ENCODE measurements around the gene DLGAP1.

Gene DLGAP1

GRCh38 chr18:3891245-3891644 is 563.9 kb downstream of the DLGAP1 start:
- TF ChIP-seq, protein P1, sequence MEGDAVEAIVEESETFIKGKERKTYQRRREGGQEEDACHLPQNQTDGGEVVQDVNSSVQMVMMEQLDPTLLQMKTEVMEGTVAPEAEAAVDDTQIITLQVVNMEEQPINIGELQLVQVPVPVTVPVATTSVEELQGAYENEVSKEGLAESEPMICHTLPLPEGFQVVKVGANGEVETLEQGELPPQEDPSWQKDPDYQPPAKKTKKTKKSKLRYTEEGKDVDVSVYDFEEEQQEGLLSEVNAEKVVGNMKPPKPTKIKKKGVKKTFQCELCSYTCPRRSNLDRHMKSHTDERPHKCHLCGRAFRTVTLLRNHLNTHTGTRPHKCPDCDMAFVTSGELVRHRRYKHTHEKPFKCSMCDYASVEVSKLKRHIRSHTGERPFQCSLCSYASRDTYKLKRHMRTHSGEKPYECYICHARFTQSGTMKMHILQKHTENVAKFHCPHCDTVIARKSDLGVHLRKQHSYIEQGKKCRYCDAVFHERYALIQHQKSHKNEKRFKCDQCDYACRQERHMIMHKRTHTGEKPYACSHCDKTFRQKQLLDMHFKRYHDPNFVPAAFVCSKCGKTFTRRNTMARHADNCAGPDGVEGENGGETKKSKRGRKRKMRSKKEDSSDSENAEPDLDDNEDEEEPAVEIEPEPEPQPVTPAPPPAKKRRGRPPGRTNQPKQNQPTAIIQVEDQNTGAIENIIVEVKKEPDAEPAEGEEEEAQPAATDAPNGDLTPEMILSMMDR (IDR thresholded peaks at IDR 0.05; ENCODE audit: extremely low read depth, missing control alignments) = no peak

GRCh38 chr18:3889803-3890202 is 565.3 kb downstream of the DLGAP1 start:
- TF ChIP-seq, protein P1 (IDR thresholded peaks at IDR 0.05; ENCODE audit: extremely low read depth, missing control alignments) = no peak
- no peak for DNase-seq (ENCODE audit: low spot score)

More at GRCh38 chr18:3891245-3891644, 563.9 kb downstream of the DLGAP1 start:
- no peak for DNase-seq (ENCODE audit: low spot score)

DNA sequence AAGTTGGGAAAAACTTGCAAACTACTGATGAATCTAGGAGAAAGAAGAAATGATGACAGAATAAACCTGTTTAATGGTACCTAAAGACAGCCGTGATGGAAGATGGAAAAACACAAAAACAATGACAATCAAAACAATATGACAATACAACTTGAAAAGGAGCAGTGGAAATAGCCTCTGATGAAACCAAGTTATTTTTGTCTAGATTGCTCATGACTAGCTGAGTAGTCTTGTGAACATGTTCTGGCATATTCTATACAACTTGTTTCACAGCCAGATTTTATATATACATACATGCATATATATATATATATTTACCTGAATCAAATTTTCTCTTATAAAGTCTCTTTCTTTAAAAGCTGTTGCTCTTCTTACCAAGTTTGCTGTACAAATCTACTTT is 566.0 kb downstream of the DLGAP1 start:
- TF ChIP-seq, protein P1 (IDR thresholded peaks at IDR 0.05; ENCODE audit: extremely low read depth, missing control alignments) = no peak
- DNase-seq (ENCODE audit: low spot score) = no peak

DNA sequence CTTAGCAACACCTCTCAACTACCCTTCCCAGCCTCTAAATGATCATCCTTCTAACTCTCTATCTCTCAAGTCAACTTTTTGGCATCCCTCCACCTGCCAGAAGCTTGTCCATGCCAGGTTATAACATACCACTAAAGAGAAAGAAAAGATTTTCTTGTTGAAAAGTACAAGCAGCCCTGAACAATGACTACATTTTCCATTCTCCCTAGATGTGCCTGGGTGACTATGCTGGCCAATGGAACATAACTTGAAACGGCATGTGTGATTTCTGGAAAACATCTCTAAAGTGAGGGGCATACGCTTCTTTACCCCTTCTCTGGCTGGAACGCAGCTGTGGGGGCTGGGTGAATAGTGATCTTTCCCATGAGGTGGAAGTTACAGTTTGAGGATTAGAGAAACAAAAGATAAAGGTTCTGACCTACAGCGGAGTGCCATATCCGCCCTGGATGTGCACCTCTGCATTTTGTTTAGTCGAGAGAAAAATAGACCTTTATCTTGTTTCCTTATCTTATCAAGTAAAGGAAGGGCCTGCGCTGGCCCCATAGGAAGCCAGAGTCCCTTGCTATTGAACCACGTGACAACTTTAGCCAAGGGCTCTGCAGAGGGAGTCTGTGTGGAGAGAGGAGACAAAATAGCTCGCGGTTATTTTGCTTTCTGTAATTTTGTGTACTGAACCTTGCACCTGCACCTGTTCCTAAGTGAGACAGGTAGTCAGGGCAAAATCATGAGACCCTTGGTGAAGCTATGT is 568.4 kb downstream of the DLGAP1 start:
- TF ChIP-seq, protein P1 (IDR thresholded peaks at IDR 0.05; ENCODE audit: extremely low read depth, missing control alignments) = no peak
- DNase-seq (ENCODE audit: low spot score) = no peak

DNA sequence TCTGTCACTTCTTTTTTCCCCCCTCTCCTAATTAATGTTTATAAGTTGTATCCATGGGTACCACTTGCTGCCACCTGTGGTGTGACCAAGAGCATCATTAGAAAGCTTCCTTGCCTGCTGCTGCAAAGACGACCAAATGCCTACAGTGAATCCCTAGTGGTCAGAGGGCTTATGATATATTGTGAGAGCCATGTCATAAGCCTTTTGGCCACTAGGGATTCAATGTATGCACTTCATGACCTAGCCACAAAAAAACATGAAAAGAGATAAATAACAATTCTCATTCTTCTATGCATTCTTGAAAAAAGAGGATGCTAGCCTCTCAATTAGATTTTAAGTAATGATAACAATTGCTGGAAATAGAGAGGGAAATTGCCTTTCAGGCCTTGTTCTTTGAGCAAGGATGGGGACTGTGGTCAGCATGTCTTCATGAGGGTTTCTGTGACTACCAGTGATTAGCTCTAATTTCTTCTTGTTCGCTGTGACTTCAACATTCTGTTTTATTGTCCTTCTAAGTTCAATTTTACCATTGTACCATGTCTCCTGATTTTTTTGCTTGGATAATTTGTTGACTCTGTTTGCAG is 569.8 kb downstream of the DLGAP1 start:
- TF ChIP-seq, protein P1 (IDR thresholded peaks at IDR 0.05; ENCODE audit: extremely low read depth, missing control alignments) = no peak
- DNase-seq (ENCODE audit: low spot score) = no peak

DNA sequence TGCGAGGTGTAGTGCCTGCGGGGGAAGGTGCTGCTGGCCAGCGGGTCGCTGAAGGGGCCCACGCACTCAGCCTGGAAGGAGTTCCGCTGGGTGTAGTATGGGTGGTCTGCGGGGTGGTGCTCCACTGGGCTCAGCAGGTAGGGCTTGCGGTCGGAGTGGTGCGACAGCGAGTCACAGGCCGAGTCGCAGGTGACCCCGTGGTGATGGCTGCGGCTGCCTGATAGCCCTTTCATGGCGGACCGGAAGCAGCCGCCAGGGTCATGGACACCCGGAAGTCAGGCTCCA is 575.3 kb downstream of the DLGAP1 start:
- TF ChIP-seq, protein P1 (IDR thresholded peaks at IDR 0.05; ENCODE audit: extremely low read depth, missing control alignments) = no peak

GRCh38 chr18:3879114-3879835 is 575.8 kb downstream of the DLGAP1 start:
- TF ChIP-seq, protein P1 (IDR thresholded peaks at IDR 0.05; ENCODE audit: extremely low read depth, missing control alignments) = no peak
- no peak for DNase-seq (ENCODE audit: low spot score)

More for the DNA sequence above, 575.3 kb downstream of the DLGAP1 start:
- DNase-seq (ENCODE audit: low spot score) = no peak

Data from GM20000 (cell line).